Neuronal stem cell (in vitro differentiated cells): ENCODE results near the gene CYCS. TPM values are rescaled to one million over a fixed set of nuclear protein-coding genes. Genes with fewer than 3 reads are reported as not detected.

Experiments used
- DNase-seq: peaks from one replicate; pipeline ENCODE4 v3.0.0-alpha.2; 2013; ENCODE audit warnings: low spot score
- H2AFZ ChIP-seq: one replicate; pipeline ENCODE4 v1.6.1; 2013; ENCODE audit warnings: mild to moderate bottlenecking, low read length, inconsistent platforms
- H2AK5ac ChIP-seq: 2 replicates; pipeline ENCODE4 v1.6.1; 2013; ENCODE audit warnings: low read depth, mild to moderate bottlenecking, inconsistent platforms, low read length, moderate library complexity, mixed read lengths
- H2BK120ac ChIP-seq: 2 replicates; pipeline ENCODE4 v1.6.1; 2013; ENCODE audit warnings: low read depth, mild to moderate bottlenecking, inconsistent platforms, low read length, moderate library complexity, mixed read lengths
- H2BK12ac ChIP-seq: one replicate; pipeline ENCODE4 v1.6.1; 2013; ENCODE audit warnings: low read length, inconsistent platforms
- H2BK15ac ChIP-seq: 2 replicates; pipeline ENCODE4 v1.6.1; 2013; ENCODE audit warnings: mild to moderate bottlenecking, low read length, inconsistent platforms, mixed read lengths
- H2BK5ac ChIP-seq: one replicate; pipeline ENCODE4 v1.6.1; 2013; ENCODE audit warnings: inconsistent platforms, mild to moderate bottlenecking, low read length, moderate library complexity
- H3K14ac ChIP-seq: one replicate; pipeline ENCODE4 v1.6.1; 2013; ENCODE audit warnings: low read length, inconsistent platforms
- H3K18ac ChIP-seq: 2 replicates; pipeline ENCODE4 v1.6.1; 2013; ENCODE audit warnings: low read length, inconsistent platforms
- H3K23ac ChIP-seq: 2 replicates; pipeline ENCODE4 v1.6.1; 2013; ENCODE audit warnings: low read depth, mild to moderate bottlenecking, mixed read lengths, low read length, inconsistent platforms; ENCODE audit not compliant: poor library complexity
- H3K27ac ChIP-seq: replicated peaks from 3 replicates; pipeline ENCODE4 v1.5.1; 2013; ENCODE audit warnings: low read length, inconsistent platforms
- H3K27me3 ChIP-seq, 3 experiments: 2 replicates each; pipeline ENCODE4 v1.6.1; 2013; ENCODE audit warnings: low read length in 3 of 3, mild to moderate bottlenecking in 2 of 3, inconsistent platforms in 1 of 3, low read depth in 1 of 3, mixed read lengths in 1 of 3, moderate library complexity in 1 of 3; ENCODE audit not compliant: control insufficient read depth in 3 of 3, insufficient read depth in 3 of 3
- H3K36me3 ChIP-seq, 2 donors: replicated peaks in 1 of 2; 2 replicates each; pipeline ENCODE4 v1.6.1; 2013; ENCODE audit warnings: low read length in 2 of 2; ENCODE audit not compliant: control insufficient read depth in 2 of 2, insufficient read depth in 2 of 2
- H3K4ac ChIP-seq: 2 replicates; pipeline ENCODE4 v1.6.1; 2013; ENCODE audit warnings: inconsistent platforms, mild to moderate bottlenecking, low read length, moderate library complexity
- H3K4me1 ChIP-seq, 2 donors: 1 replicate in 1 of 2; 2 replicates in 1 of 2; pipeline ENCODE4 v1.6.1; 2013; ENCODE audit warnings: low read length in 2 of 2, low read depth in 1 of 2; ENCODE audit not compliant: control insufficient read depth in 2 of 2, insufficient read depth in 1 of 2
- H3K4me2 ChIP-seq: one replicate; pipeline ENCODE4 v1.6.1; 2013; ENCODE audit warnings: mild to moderate bottlenecking, low read length, inconsistent platforms; ENCODE audit not compliant: insufficient read depth, poor library complexity, severe bottlenecking
- H3K4me3 ChIP-seq, 2 donors: 2 replicates each; pipeline ENCODE4 v1.5.1; 2013; ENCODE audit warnings: low read length in 2 of 2, mild to moderate bottlenecking in 2 of 2, inconsistent platforms in 1 of 2, moderate library complexity in 1 of 2
- H3K79me1 ChIP-seq: one replicate; pipeline ENCODE4 v1.6.1; 2013; ENCODE audit warnings: low read depth, mild to moderate bottlenecking, inconsistent platforms, low read length, moderate library complexity
- H3K9ac ChIP-seq: one replicate; pipeline ENCODE4 v1.6.1; 2013; ENCODE audit warnings: mild to moderate bottlenecking, low read depth, low read length, inconsistent platforms; ENCODE audit not compliant: poor library complexity
- H3K9me3 ChIP-seq, 2 donors: replicated peaks in 1 of 2; 2 replicates each; pipeline versions ENCODE3 to v1.6.1; 2013; ENCODE audit warnings: low read length in 2 of 2, mild to moderate bottlenecking in 2 of 2, inconsistent platforms in 1 of 2, low read depth in 1 of 2, mixed read lengths in 1 of 2, moderate library complexity in 1 of 2; ENCODE audit not compliant: control insufficient read depth in 2 of 2, insufficient read depth in 1 of 2
- H4K8ac ChIP-seq: one replicate; pipeline ENCODE4 v1.6.1; 2013; ENCODE audit warnings: low read depth, mild to moderate bottlenecking, inconsistent platforms, low read length, moderate library complexity
- H4K91ac ChIP-seq: one replicate; pipeline ENCODE4 v1.6.1; 2013; ENCODE audit warnings: low read length, low read depth, mild to moderate bottlenecking, inconsistent platforms; ENCODE audit not compliant: poor library complexity
- WGBS, 2 donors: extraction: QIAGEN DNeasy Blood & Tissue Kit; methylation state at CpG; one replicate each; pipeline ENCODE4 v1.1.7; 2013; ENCODE audit warnings: missing lambda C conversion rate in 2 of 2, mixed read lengths in 1 of 2; ENCODE audit not compliant: insufficient read length in 2 of 2, insufficient replicate concordance in 1 of 2; ENCODE audit errors: extremely low coverage in 2 of 2; 5-methylcytosine and 5-hydroxymethylcytosine counted together
- polyA plus RNA-seq, 2 experiments: library from polyadenylated mRNA; stranded (reverse); fragments of 200-250 nt; gene quantifications; one replicate each; pipeline ENCODE4 v1.2.3, GENCODE V29; 2013

CYCS gene
- 86.0 TPM for polyA plus RNA-seq (2013, experiment 1 of 2)
- polyA plus RNA-seq (2013, experiment 2 of 2), result 89.2 TPM

GRCh38 chr7:25125137-25125946 is at the start of gene CYCS:
Gene CYCS (minus strand): TSS chr7:25125260. CDS start chr7:25124119, 1,141 bp downstream.
- peak within 1 kb of the TSS; percentile 10 for H2BK5ac ChIP-seq
- H2BK12ac ChIP-seq, result no peak within 1 kb of the TSS
- no CpG with 5 or more reads among the region's 67 CpGs for WGBS, 2 donors
- H2AFZ ChIP-seq, result peak within 1 kb of the TSS; percentile 88
- H3K27me3 ChIP-seq, result peaks cover 0 to 9% (median 2%) of the 10 kb centered on the region in 3 experiments
- H2BK120ac ChIP-seq, result no peak within 1 kb of the TSS
- no peak within 1 kb of the TSS for H2BK15ac ChIP-seq
- H3K27ac ChIP-seq, result peak within 1 kb of the TSS; percentile 70
- peak within 1 kb of the TSS; percentile 100 for H3K23ac ChIP-seq
- peaks cover 6% of the 10 kb centered on the region for H3K79me1 ChIP-seq
- no peak within 1 kb of the TSS for H4K91ac ChIP-seq
- H3K9me3 ChIP-seq, result peaks cover 0 to 2% of the 10 kb centered on the region in 2 donors
- peak within 1 kb of the TSS; percentile 95 for H3K9ac ChIP-seq
- peaks cover 2 to 6% of the 10 kb centered on the region in 2 donors for H3K4me1 ChIP-seq
- H3K4me3 ChIP-seq, result peak within 1 kb of the TSS; percentile 87 to 92
- peak within 1 kb of the TSS; percentile 89 for H3K18ac ChIP-seq
- H3K36me3 ChIP-seq, result peaks cover 9 to 29% of the 10 kb centered on the region in 2 donors
- peak; percentile 100 for DNase-seq
- H3K4ac ChIP-seq, result no peak within 1 kb of the TSS
- no peak within 1 kb of the TSS for H2AK5ac ChIP-seq
- peak within 1 kb of the TSS; percentile 76 for H3K4me2 ChIP-seq
- H3K14ac ChIP-seq, result peak within 1 kb of the TSS; percentile 76
- peak within 1 kb of the TSS; percentile 76 for H4K8ac ChIP-seq

- no peak overlapping the region for H2BK120ac ChIP-seq
- H2AFZ ChIP-seq, result no peak overlapping the region
- no peaks in the 10 kb centered on the region for H3K4me1 ChIP-seq
- no peak overlapping the region for H3K4me3 ChIP-seq
- no peaks in the 10 kb centered on the region for H3K79me1 ChIP-seq
- no peak overlapping the region for H2BK5ac ChIP-seq
- H3K4ac ChIP-seq, result no peak overlapping the region
- H2AK5ac ChIP-seq, result no peak overlapping the region
- WGBS, 2 donors, result no CpG with 5 or more reads among the region's 4 CpGs
- H3K9ac ChIP-seq, result no peak overlapping the region
- no peaks in the 10 kb centered on the region for H3K27me3 ChIP-seq
- H4K8ac ChIP-seq, result no peak overlapping the region
- H3K18ac ChIP-seq, result no peak overlapping the region
- no peak overlapping the region for H3K23ac ChIP-seq
- no peak overlapping the region for H3K27ac ChIP-seq
- no peak overlapping the region for H4K91ac ChIP-seq
- H3K4me2 ChIP-seq, result no peak overlapping the region
- no peak for DNase-seq
- H3K14ac ChIP-seq, result no peak overlapping the region
- H3K9me3 ChIP-seq, result no peaks in the 10 kb centered on the region
- no peak overlapping the region for H2BK12ac ChIP-seq
- no peak overlapping the region for H2BK15ac ChIP-seq
- H3K36me3 ChIP-seq, result no peaks in the 10 kb centered on the region
Measured at GRCh38 chr7:25173184-25173583, 48.1 kb upstream of the CYCS start.

GRCh38 chr7:25171516-25171915 is 46.5 kb upstream of the CYCS start:
- Histone ChIP-seq H3K9me3 (no peaks in the 10 kb centered on the region), H2BK12ac (no peak overlapping the region), H2AK5ac (no peak overlapping the region), H3K14ac (no peak overlapping the region), H2BK120ac (no peak overlapping the region), H2BK15ac (no peak overlapping the region), H3K4me2 (no peak overlapping the region), H4K91ac (no peak overlapping the region), H3K9ac (no peak overlapping the region), H4K8ac (no peak overlapping the region), H2AFZ (no peak overlapping the region), H3K36me3 (no peaks in the 10 kb centered on the region), H3K27me3 (no peaks in the 10 kb centered on the region), H3K23ac (no peak overlapping the region), H2BK5ac (no peak overlapping the region), H3K27ac (no peak overlapping the region), H3K4me1 (no peaks in the 10 kb centered on the region), H3K18ac (no peak overlapping the region), H3K79me1 (no peaks in the 10 kb centered on the region), H3K4me3 (no peak overlapping the region), H3K4ac (no peak overlapping the region)
- DNase-seq, result no peak
- no CpG with 5 or more reads among the region's 1 CpG for WGBS, 2 donors

DNA sequence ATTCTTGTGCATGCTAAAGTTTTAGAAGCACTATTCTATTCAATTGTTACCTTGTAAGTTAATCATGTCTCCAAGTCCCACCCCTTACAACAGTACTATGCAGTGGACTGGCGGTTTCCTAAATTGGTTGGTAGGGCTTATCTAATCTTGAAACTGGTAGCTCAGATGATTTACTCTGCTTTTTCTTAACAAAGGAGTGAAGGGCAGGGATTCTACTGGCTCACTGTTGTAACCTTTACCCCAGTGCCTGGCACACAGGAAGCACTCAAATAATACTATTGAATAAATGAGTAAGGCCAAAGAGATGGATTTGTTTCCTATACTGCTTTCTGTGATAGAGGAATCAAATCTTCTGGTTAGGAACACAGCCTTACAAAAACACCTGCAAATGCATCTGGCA is 46.0 kb upstream of the CYCS start:
- Histone ChIP-seq H2BK5ac (no peak overlapping the region), H2BK120ac (no peak overlapping the region), H4K91ac (no peak overlapping the region), H2AK5ac (no peak overlapping the region), H2BK15ac (no peak overlapping the region), H3K18ac (no peak overlapping the region), H3K79me1 (no peaks in the 10 kb centered on the region), H3K27me3 (no peaks in the 10 kb centered on the region), H2AFZ (no peak overlapping the region), H3K4me3 (no peak overlapping the region), H3K9ac (no peak overlapping the region), H4K8ac (no peak overlapping the region), H3K36me3 (no peaks in the 10 kb centered on the region), H3K9me3 (no peaks in the 10 kb centered on the region), H3K27ac (no peak overlapping the region), H3K14ac (no peak overlapping the region), H3K4me2 (no peak overlapping the region), H3K4me1 (no peaks in the 10 kb centered on the region), H2BK12ac (no peak overlapping the region), H3K23ac (no peak overlapping the region), H3K4ac (no peak overlapping the region)
- no CpG with 5 or more reads among the region's 1 CpG for WGBS, 2 donors
- DNase-seq, result no peak
